Measurements from ENCODE around the gene DAB2.

DNA sequence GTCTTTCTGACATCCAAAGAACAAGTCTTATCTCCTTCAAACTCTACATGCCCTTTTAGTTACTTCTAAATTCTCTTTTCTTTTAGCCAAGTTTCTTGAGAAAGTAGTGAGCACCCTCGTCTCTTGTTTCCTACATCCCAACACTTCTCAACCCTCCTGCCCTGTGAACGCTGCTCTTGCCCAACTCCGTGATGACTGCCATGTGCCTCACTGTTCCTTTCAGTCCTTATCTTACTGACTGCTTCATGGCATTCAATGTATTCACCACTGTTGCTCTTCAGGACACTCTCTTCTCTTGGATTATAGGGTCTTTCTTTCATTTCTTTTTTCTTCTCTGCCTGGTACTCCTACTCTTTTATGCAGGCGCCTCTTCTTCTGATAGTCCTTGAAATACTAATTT, 75.3 kb downstream of the DAB2 start:
- TF ChIP-seq TAF1 (IDR thresholded peaks at IDR 0.05; ENCODE audit: low read depth) (no peak), POLR2AphosphoS5 (IDR thresholded peaks at IDR 0.05) (no peak), EZH2 (IDR thresholded peaks at IDR 0.05; ENCODE audit: borderline replicate concordance, insufficient read depth, low read length, poor library complexity, severe bottlenecking) (no peak), EP300 (conservative IDR thresholded peaks at IDR 0.05; ENCODE audit: poor library complexity, severe bottlenecking) (no peak), RAD21 (conservative IDR thresholded peaks at IDR 0.05) (no peak), SMC3 (conservative IDR thresholded peaks at IDR 0.05; ENCODE audit: poor library complexity) (no peak), MXI1 (conservative IDR thresholded peaks at IDR 0.05; ENCODE audit: poor library complexity, severe bottlenecking) (no peak)
- TF ChIP-seq, protein P1, sequence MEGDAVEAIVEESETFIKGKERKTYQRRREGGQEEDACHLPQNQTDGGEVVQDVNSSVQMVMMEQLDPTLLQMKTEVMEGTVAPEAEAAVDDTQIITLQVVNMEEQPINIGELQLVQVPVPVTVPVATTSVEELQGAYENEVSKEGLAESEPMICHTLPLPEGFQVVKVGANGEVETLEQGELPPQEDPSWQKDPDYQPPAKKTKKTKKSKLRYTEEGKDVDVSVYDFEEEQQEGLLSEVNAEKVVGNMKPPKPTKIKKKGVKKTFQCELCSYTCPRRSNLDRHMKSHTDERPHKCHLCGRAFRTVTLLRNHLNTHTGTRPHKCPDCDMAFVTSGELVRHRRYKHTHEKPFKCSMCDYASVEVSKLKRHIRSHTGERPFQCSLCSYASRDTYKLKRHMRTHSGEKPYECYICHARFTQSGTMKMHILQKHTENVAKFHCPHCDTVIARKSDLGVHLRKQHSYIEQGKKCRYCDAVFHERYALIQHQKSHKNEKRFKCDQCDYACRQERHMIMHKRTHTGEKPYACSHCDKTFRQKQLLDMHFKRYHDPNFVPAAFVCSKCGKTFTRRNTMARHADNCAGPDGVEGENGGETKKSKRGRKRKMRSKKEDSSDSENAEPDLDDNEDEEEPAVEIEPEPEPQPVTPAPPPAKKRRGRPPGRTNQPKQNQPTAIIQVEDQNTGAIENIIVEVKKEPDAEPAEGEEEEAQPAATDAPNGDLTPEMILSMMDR (IDR thresholded peaks at IDR 0.05; ENCODE audit: poor library complexity, severe bottlenecking), result no peak
- TF ChIP-seq, protein P2, sequence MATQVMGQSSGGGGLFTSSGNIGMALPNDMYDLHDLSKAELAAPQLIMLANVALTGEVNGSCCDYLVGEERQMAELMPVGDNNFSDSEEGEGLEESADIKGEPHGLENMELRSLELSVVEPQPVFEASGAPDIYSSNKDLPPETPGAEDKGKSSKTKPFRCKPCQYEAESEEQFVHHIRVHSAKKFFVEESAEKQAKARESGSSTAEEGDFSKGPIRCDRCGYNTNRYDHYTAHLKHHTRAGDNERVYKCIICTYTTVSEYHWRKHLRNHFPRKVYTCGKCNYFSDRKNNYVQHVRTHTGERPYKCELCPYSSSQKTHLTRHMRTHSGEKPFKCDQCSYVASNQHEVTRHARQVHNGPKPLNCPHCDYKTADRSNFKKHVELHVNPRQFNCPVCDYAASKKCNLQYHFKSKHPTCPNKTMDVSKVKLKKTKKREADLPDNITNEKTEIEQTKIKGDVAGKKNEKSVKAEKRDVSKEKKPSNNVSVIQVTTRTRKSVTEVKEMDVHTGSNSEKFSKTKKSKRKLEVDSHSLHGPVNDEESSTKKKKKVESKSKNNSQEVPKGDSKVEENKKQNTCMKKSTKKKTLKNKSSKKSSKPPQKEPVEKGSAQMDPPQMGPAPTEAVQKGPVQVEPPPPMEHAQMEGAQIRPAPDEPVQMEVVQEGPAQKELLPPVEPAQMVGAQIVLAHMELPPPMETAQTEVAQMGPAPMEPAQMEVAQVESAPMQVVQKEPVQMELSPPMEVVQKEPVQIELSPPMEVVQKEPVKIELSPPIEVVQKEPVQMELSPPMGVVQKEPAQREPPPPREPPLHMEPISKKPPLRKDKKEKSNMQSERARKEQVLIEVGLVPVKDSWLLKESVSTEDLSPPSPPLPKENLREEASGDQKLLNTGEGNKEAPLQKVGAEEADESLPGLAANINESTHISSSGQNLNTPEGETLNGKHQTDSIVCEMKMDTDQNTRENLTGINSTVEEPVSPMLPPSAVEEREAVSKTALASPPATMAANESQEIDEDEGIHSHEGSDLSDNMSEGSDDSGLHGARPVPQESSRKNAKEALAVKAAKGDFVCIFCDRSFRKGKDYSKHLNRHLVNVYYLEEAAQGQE (IDR thresholded peaks at IDR 0.05; ENCODE audit: borderline replicate concordance), result no peak
